K562 (cell line): ENCODE results near the gene SCGB3A2. TPM values are rescaled to one million over a fixed set of nuclear protein-coding genes. Genes with fewer than 3 reads are reported as not detected.

Experiments
- ATAC-seq: fragments of 200-7000 bp; cut with Tn5 transposase; 3 replicates; pipeline ENCODE4 v1.9.1; 2020; ENCODE audit warnings: moderate library complexity
- BruUV-seq: library from RNA; stranded (reverse); fragments of 400-500 nt; replicated peaks from 2 replicates; lab custom pipeline; 2021; lab: Mats Ljungman, UMichigan
- CTCF ChIA-PET: fragments of 300-600 bp; formaldehyde crosslinking; extraction: SDS; loops from one replicate; lab custom pipeline; 2021; ENCODE audit warnings: low intra/inter-chr PET ratio; lab: Yijun Ruan, JAX
- POLR2A ChIA-PET: fragments of 300-600, 350-650 bp; sonication (Branson Sonifier 250); formaldehyde crosslinking; extraction: SDS; loops from one replicate; lab custom pipeline; 2021; ENCODE audit warnings: antibody characterized with exemption, inconsistent platforms; lab: Yijun Ruan, JAX
- DNase-seq, 4 experiments: peaks; one replicate each; pipeline versions ENCODE4 v3.0.0 to v3.0.0-alpha.2; 2011 to 2018; ENCODE audit warnings: low spot score in 3 of 4, mixed read lengths in 3 of 4; ENCODE audit errors: extremely low read depth in 1 of 4
- FAIRE-seq: peaks from 2 replicates; lab custom pipeline; 2011; peaks lifted over from hg19 to GRCh38; lab: Jason Lieb, UNC
- H2AFZ ChIP-seq: 2 replicates; pipeline ENCODE4 v1.6.0; 2011; ENCODE audit warnings: low read depth, low read length, control low read depth, inconsistent platforms
- H3K27ac ChIP-seq: fragments of 200-600 bp; 3 replicates; pipeline ENCODE4 v1.8.0; 2011; ENCODE audit warnings: low read depth, mild to moderate bottlenecking, control low read depth, inconsistent platforms, low read length, moderate library complexity, mixed read lengths; ENCODE audit errors: extremely low read depth
- H3K27me3 ChIP-seq, 2 experiments: fragments of 300-600 bp in 1 of 2; 2 replicates in 1 of 2; 3 replicates in 1 of 2; pipeline versions ENCODE4 v1.6.0 to v1.8.0; 2011; ENCODE audit warnings: inconsistent platforms in 2 of 2, low read length in 2 of 2, mild to moderate bottlenecking in 1 of 2, mixed read lengths in 1 of 2, moderate library complexity in 1 of 2; ENCODE audit not compliant: control insufficient read depth in 2 of 2, insufficient read depth in 2 of 2
- H3K36me3 ChIP-seq: fragments of 300-600 bp; 3 replicates; pipeline ENCODE4 v1.8.0; 2011; ENCODE audit warnings: mild to moderate bottlenecking, low read length, inconsistent platforms; ENCODE audit not compliant: control insufficient read depth, insufficient read depth
- H3K4me1 ChIP-seq, 2 experiments: fragments of 200-600 bp in 1 of 2; replicated peaks in 1 of 2; 2 replicates in 1 of 2; 3 replicates in 1 of 2; pipeline versions ENCODE4 v1.5.1 to v1.8.0; 2011; ENCODE audit warnings: inconsistent platforms in 2 of 2, low read length in 2 of 2, mild to moderate bottlenecking in 1 of 2, mixed read lengths in 1 of 2, moderate library complexity in 1 of 2; ENCODE audit not compliant: control insufficient read depth in 2 of 2, insufficient read depth in 2 of 2
- H3K4me2 ChIP-seq: 2 replicates; pipeline ENCODE4 v1.6.1; 2011; ENCODE audit warnings: low read length, control low read depth, inconsistent platforms, mixed read lengths; ENCODE audit not compliant: insufficient read depth
- H3K4me3 ChIP-seq: fragments of 200-600 bp; sonication (generic), shearing (Covaris generic); 2 replicates; pipeline ENCODE4 v1.5.1; 2016; ENCODE audit warnings: control low read depth, inconsistent platforms
- H3K79me2 ChIP-seq: fragments of 200-600 bp; 3 replicates; pipeline ENCODE4 v1.8.0; 2011; ENCODE audit warnings: low read length, inconsistent platforms; ENCODE audit not compliant: control insufficient read depth, insufficient read depth
- H3K9ac ChIP-seq, 2 experiments: 2 replicates each; pipeline versions ENCODE4 v1.6.0 to v1.6.1; 2011; ENCODE audit warnings: low read depth in 2 of 2, low read length in 2 of 2, control low read depth in 1 of 2, inconsistent platforms in 1 of 2, mild to moderate bottlenecking in 1 of 2, mixed read lengths in 1 of 2; ENCODE audit not compliant: insufficient read depth in 1 of 2
- H3K9me1 ChIP-seq: one replicate; pipeline ENCODE4 v1.6.0; 2011; ENCODE audit warnings: inconsistent platforms, mild to moderate bottlenecking, low read length, moderate library complexity; ENCODE audit not compliant: control insufficient read depth, insufficient read depth
- H3K9me3 ChIP-seq: replicated peaks from 2 replicates; pipeline ENCODE4 v1.5.1; 2011; ENCODE audit warnings: low read depth, low read length, inconsistent platforms; ENCODE audit not compliant: control insufficient read depth, insufficient read depth
- H4K20me1 ChIP-seq: replicated peaks from 2 replicates; pipeline ENCODE4 v1.6.1; 2011; ENCODE audit warnings: low read length, inconsistent platforms, mixed read lengths; ENCODE audit not compliant: control insufficient read depth, insufficient read depth
- BHLHE40 ChIP-seq: IDR thresholded peaks from 2 replicates; pipeline ENCODE4 v1.6.1; 2011; ENCODE audit warnings: low read length, improper control_type of control experiment
- CREM ChIP-seq: IDR thresholded peaks from 2 replicates; pipeline ENCODE4 v1.6.1; 2014; ENCODE audit warnings: antibody characterized with exemption, low read depth
- CTBP1 ChIP-seq: fragments of 450-650 bp; IDR thresholded peaks from 2 replicates; pipeline ENCODE4 v1.6.1; 2016; ENCODE audit warnings: borderline replicate concordance
- FOXM1 ChIP-seq, 2 experiments: fragments of 450-650 bp in 1 of 2; sonication (generic) in 1 of 2; formaldehyde crosslinking in 1 of 2; IDR thresholded peaks; 2 replicates each; pipeline versions ENCODE4 v1.6.1 to v1.9.0; 2017 to 2022; ENCODE audit warnings: low read depth in 2 of 2, mild to moderate bottlenecking in 2 of 2, missing genetic modification reagents in 1 of 2, moderate library complexity in 1 of 2
- GABPB1 ChIP-seq: sonication (generic); formaldehyde crosslinking; IDR thresholded peaks from 2 replicates; pipeline ENCODE4 v1.8.0; 2022; ENCODE audit warnings: mild to moderate bottlenecking, missing genetic modification reagents
- HBP1 ChIP-seq: fragments of 450-650 bp; formaldehyde crosslinking; IDR thresholded peaks from 2 replicates; pipeline ENCODE4 v1.4.0; 2022; ENCODE audit warnings: missing genetic modification characterization
- KLF6 ChIP-seq: fragments of 250-450 bp; sonication (Bioruptor Pico); IDR thresholded peaks from 2 replicates; pipeline ENCODE4 v1.4.0; 2020; ENCODE audit warnings: mild to moderate bottlenecking, moderate library complexity, borderline replicate concordance
- RBBP5 ChIP-seq: fragments of 200-600 bp; sonication (generic); IDR thresholded peaks from 2 replicates; pipeline ENCODE4 v1.6.1; 2012; ENCODE audit warnings: borderline replicate concordance, mild to moderate bottlenecking, low read length, control low read depth, inconsistent platforms; ENCODE audit not compliant: insufficient read depth, poor library complexity, severe bottlenecking
- ZNF124 ChIP-seq: sonication (generic); formaldehyde crosslinking; IDR thresholded peaks from 2 replicates; pipeline ENCODE4 v1.8.1; 2022; ENCODE audit warnings: missing genetic modification reagents
- ZNF24 ChIP-seq: fragments of 450-650 bp; IDR thresholded peaks from 2 replicates; pipeline ENCODE4 v1.6.1; 2016
- WGBS: fragments of 100-300 bp; shearing (Covaris generic); methylation state at CpG from one replicate; pipeline ENCODE4 v1.1.6; 2016; ENCODE audit warnings: low coverage, mixed read lengths; ENCODE audit not compliant: insufficient coverage; ENCODE audit errors: missing lambda C conversion rate; 5-methylcytosine and 5-hydroxymethylcytosine counted together
- in situ Hi-C: fragments of 300-500 bp; cut with MboI; formaldehyde crosslinking; loops from 4 replicates; pipeline ENCODE4 v1.15.0; 2018; ENCODE audit warnings: inconsistent platforms, mixed read lengths
- intact Hi-C: fragments of 100-400 bp; cut with micrococcal nuclease; formaldehyde crosslinking; loops from 2 replicates; pipeline ENCODE4 v1.14.2; 2022
- polyA plus RNA-seq, 8 experiments: library from polyadenylated mRNA; depleted of rRNA in 4 of 8; stranded (reverse) in 5 of 8; unstranded in 3 of 8; fragments of >200 nt; fragmentation: Nextera tagmentation in 2 of 8; fragmentation: Illumina TruSeq in 1 of 8; extraction: Ambion mirVana in 2 of 8; extraction: Trizol in 1 of 8; gene quantifications; 2 replicates each; pipeline versions ENCODE4 v1.2.1 to v1.2.3, GENCODE V29; 2011 to 2014; ENCODE audit warnings: inconsistent platforms in 1 of 8, missing spikeins in 1 of 8
- total RNA-seq, 7 experiments: library from RNA; depleted of rRNA in 6 of 7; stranded (reverse); fragments of >200 nt in 6 of 7; fragmentation: Illumina TruSeq in 2 of 7; extraction: Trizol in 2 of 7; gene quantifications; 2 replicates each; pipeline versions ENCODE4 v1.2.1 to v1.2.3, GENCODE V29; 2011 to 2021; ENCODE audit warnings: low replicate concordance in 1 of 7

The SCGB3A2 gene
- total and polyA plus RNA-seq, 9 of the 15 experiments (the other 6 are each of a cell fraction or from before 2014, with no cell fraction given) = 0.35 TPM; not detected in 8

DNA sequence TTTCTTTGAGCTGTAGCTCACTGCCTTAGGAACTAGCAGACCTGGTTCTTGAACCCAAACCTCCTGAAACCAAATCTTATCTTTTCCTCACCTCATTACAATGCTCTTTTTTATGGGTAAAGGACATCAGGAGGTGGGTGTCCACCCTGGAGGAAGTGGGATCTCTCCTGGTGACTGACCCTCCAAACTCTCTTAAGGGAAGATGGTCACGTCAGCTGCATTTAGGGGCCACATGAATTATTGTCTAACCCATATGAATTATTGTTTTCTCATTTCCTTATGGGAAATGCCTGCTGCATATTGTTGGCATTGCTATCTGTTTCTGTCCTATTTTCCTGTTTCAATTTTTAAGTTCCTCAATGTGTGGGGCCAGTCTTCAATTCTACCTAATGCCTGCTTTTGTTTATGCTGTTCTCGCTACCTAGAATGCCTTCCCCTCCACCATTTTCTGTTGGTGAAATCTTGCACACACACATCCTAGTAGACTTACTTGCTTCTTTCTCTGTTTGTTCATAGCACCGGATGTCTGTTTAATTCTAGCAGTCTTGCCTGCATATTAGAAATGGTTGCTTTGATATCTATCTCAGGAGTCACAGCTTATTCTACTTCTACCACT lies 25.0 kb upstream of the SCGB3A2 start:
- no peak overlapping the region for H2AFZ ChIP-seq
- ChIA-PET CTCF (no interaction called here), POLR2A (no interaction called here)
- no TSS peak for BruUV-seq
- no peaks in the 10 kb centered on the region for H3K27me3 ChIP-seq
- no peak overlapping the region for H3K27ac ChIP-seq
- ATAC-seq (no peak), DNase-seq (no peak), FAIRE-seq (no peak)
- no peak overlapping the region for H3K9ac ChIP-seq
- H3K9me3 ChIP-seq = no peaks in the 10 kb centered on the region
- H3K36me3 ChIP-seq = no peaks in the 10 kb centered on the region
- TF ChIP-seq FOXM1 (IDR thresholded peaks at IDR 0.05; ENCODE audit: low read depth) (no peak), FOXM1 (CRISPR knock-in tag; IDR thresholded peaks at IDR 0.05; ENCODE audit: low read depth) (no peak), KLF6 (CRISPR knock-in tag) (no peak), ZNF124 (CRISPR knock-in tag) (no peak), GABPB1 (CRISPR knock-in tag) (no peak)
- in situ Hi-C loops = no loop called here
- intact Hi-C loops = loop anchor here (10.0 kb wide), 1 partner anchor 591 kb away; no protein-coding TSS in a partner anchor
- H3K4me1 ChIP-seq = no peaks in the 10 kb centered on the region
- 0% methylated on average over 3 of the region's 3 CpGs for WGBS
- H3K4me2 ChIP-seq = no peak overlapping the region
- H4K20me1 ChIP-seq = no peaks in the 10 kb centered on the region
- H3K79me2 ChIP-seq = no peaks in the 10 kb centered on the region
- no peaks in the 10 kb centered on the region for H3K9me1 ChIP-seq
- H3K4me3 ChIP-seq = no peak overlapping the region

DNA sequence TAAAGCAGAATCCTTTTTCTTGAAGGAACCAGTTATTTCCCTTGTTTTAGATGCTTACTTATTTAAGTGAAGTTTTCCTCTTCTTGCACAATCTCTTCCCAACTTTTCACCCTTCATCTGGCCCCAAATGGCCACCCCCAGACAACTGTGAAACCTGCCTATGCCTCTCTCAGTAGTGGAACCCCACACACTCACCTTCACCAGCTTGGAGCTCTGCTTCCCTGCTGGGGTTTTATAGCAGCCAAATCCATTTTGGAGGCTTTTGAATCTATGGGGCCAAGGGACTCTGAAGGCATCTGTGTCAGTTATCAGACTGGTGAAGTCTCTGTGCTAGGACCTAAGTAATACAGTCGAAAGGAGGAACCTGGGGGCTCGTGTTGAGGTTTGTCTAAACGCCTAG lies 24.2 kb upstream of the SCGB3A2 start:
- H3K27ac ChIP-seq = no peak overlapping the region
- no peak overlapping the region for H2AFZ ChIP-seq
- intact Hi-C loops = loop anchor here (10.0 kb wide), 1 partner anchor 590 kb away; no protein-coding TSS in a partner anchor
- no peak overlapping the region for H3K4me2 ChIP-seq
- H3K4me1 ChIP-seq = no peaks in the 10 kb centered on the region
- ATAC-seq = no peak
- 0% methylated on average over 3 of the region's 3 CpGs for WGBS
- no peaks in the 10 kb centered on the region for H4K20me1 ChIP-seq
- no peaks in the 10 kb centered on the region for H3K9me1 ChIP-seq
- no peak for FAIRE-seq
- no peaks in the 10 kb centered on the region for H3K79me2 ChIP-seq
- H3K27me3 ChIP-seq = no peaks in the 10 kb centered on the region
- no peaks in the 10 kb centered on the region for H3K36me3 ChIP-seq
- no peaks in the 10 kb centered on the region for H3K9me3 ChIP-seq
- H3K9ac ChIP-seq = no peak overlapping the region
- TF ChIP-seq CTBP1 = no peak
- no peak for TF ChIP-seq RBBP5
- TF ChIP-seq CREM = no peak
- no peak for TF ChIP-seq ZNF24
- no peak for TF ChIP-seq BHLHE40
- TF ChIP-seq HBP1 (CRISPR knock-in tag) = no peak
- TF ChIP-seq, all 486 proteins: peak for 0
- no peak overlapping the region for H3K4me3 ChIP-seq
- CTCF ChIA-PET = no interaction called here
- in situ Hi-C loops = no loop called here
- BruUV-seq = no TSS peak
- POLR2A ChIA-PET = no interaction called here
- no peak for DNase-seq
